A673 (cell line): Measurements from ENCODE around the gene ADCY10. TPM values are rescaled to one million over a fixed set of nuclear protein-coding genes. Genes with fewer than 3 reads are reported as not detected.

Experiments
- BruUV-seq: library from RNA; stranded (reverse); fragments of 400-500 nt; replicated peaks from 2 replicates; lab custom pipeline; 2021; lab: Mats Ljungman, UMichigan
- CTCF ChIA-PET: fragments of 300-600 bp; sonication (Branson Sonifier 250); formaldehyde crosslinking; loops from one replicate; lab custom pipeline; 2022; ENCODE audit warnings: antibody characterized with exemption; lab: Charles Lee
- POLR2A ChIA-PET: fragments of 300-600 bp; sonication (Branson Sonifier 250); formaldehyde crosslinking; loops from one replicate; lab custom pipeline; 2022; ENCODE audit warnings: antibody characterized with exemption; ENCODE audit not compliant: low non-redundant PET; lab: Charles Lee
- DNase-seq: peaks from one replicate; pipeline ENCODE4 v3.0.0-alpha.2; 2015; ENCODE audit warnings: low spot score
- H3K27ac ChIP-seq: fragments of 200-600 bp; sonication (generic); 2 replicates; pipeline ENCODE4 v1.5.1; 2016; ENCODE audit warnings: mixed run types, low read depth, mild to moderate bottlenecking, mixed read lengths, antibody characterized with exemption, low read length; ENCODE audit not compliant: poor library complexity, severe bottlenecking
- H3K27me3 ChIP-seq: fragments of 200-600 bp; sonication (generic); replicated peaks from 2 replicates; pipeline ENCODE4 v1.6.1; 2017; ENCODE audit warnings: mixed run types, low read depth, mild to moderate bottlenecking, mixed read lengths, antibody characterized with exemption, low read length; ENCODE audit not compliant: insufficient read depth, poor library complexity
- H3K36me3 ChIP-seq: fragments of 200-600 bp; sonication (generic); 2 replicates; pipeline ENCODE4 v1.6.1; 2016; ENCODE audit warnings: mixed run types, mild to moderate bottlenecking, mixed read lengths, antibody characterized with exemption, low read length; ENCODE audit not compliant: insufficient read depth, poor library complexity, severe bottlenecking
- H3K4me1 ChIP-seq: fragments of 200-600 bp; sonication (generic); 2 replicates; pipeline ENCODE4 v1.6.1; 2017; ENCODE audit warnings: mixed run types, mild to moderate bottlenecking, mixed read lengths, antibody characterized with exemption, low read length; ENCODE audit not compliant: insufficient read depth, poor library complexity, severe bottlenecking
- H3K4me3 ChIP-seq: fragments of 200-600 bp; sonication (generic); 2 replicates; pipeline ENCODE4 v1.5.1; 2016; ENCODE audit warnings: low read depth, mixed run types, mild to moderate bottlenecking, mixed read lengths, low read length; ENCODE audit not compliant: poor library complexity, severe bottlenecking
- H3K9me3 ChIP-seq: fragments of 200-600 bp; sonication (generic); 2 replicates; pipeline ENCODE4 v1.6.1; 2016; ENCODE audit warnings: mixed run types, low read depth, mild to moderate bottlenecking, mixed read lengths, antibody characterized with exemption, low read length; ENCODE audit not compliant: poor library complexity, severe bottlenecking
- EZH2 ChIP-seq: fragments of 200-600 bp; sonication (generic); IDR thresholded peaks from 2 replicates; pipeline ENCODE4 v1.6.1; 2017; ENCODE audit warnings: borderline replicate concordance, low read depth, mild to moderate bottlenecking, mixed read lengths, antibody characterized with exemption, low read length; ENCODE audit not compliant: poor library complexity, severe bottlenecking
- intact Hi-C: fragments of 100-400 bp; cut with micrococcal nuclease; formaldehyde crosslinking; loops from one replicate; pipeline ENCODE4 v1.10.0; 2022; ENCODE audit not compliant: unreplicated experiment
- total RNA-seq: library from RNA; stranded (reverse); gene quantifications from 2 replicates; pipeline ENCODE4 v1.2.3, GENCODE V29; 2021
- TF ChIP-seq, protein P1 (sequence below): fragments of 300-800, 200-600 bp; sonication (generic); conservative IDR thresholded peaks from 2 replicates; pipeline ENCODE4 v1.5.1; 2017; ENCODE audit warnings: low read depth, mild to moderate bottlenecking, antibody characterized with exemption, low read length, moderate library complexity, mixed read lengths

Gene ADCY10
- total RNA-seq, 1 experiment from 2014 or later = 0.19 TPM

DNA sequence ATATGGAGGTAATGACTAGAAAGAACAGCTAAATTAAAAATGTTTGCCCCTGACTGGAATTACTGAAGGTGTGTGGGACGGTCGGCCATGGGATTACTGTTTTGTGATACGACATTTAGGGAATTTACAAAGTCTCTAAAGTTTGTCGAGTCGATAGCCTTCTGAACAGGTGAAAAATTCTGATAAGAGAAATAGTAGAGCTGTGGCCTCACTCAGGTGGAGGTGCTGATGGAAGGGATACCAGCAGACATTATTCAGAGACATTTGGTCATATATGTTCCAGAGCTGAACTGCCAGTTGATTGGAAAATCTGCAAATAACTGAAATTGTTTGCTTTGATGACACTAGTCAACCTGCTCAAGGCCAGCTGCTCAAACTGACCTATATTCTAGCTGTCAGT, 71.1 kb downstream of the ADCY10 start:
- ChIA-PET POLR2A (no interaction called here), CTCF (no interaction called here)
- DNase-seq = no peak

DNA sequence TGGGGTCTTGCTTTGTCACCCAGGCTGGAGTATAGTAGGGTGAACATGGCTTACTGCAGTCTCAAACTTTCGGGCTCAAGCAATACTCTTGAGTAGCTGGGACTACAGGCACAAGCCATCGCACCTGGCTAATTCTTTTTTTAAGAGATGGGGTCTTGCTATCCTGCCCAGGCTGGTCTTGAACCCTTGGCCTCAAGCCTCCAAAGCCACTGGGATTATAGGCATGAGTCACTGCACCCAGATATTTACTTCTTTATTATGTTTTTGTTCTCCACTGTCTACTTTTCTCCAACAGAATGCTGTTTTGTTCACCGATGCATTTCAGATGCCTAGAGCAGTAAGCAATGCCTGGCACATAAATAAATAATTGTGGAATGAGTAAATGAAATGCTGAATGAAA, 72.4 kb downstream of the ADCY10 start:
- H3K4me1 ChIP-seq = no peaks in the 10 kb centered on the region
- DNase-seq = no peak
- H3K36me3 ChIP-seq = no peaks in the 10 kb centered on the region
- no TSS peak for BruUV-seq
- no peak overlapping the region for H3K4me3 ChIP-seq
- intact Hi-C loops = no loop called here
- no peaks in the 10 kb centered on the region for H3K9me3 ChIP-seq
- POLR2A ChIA-PET = no interaction called here
- TF ChIP-seq EZH2 = no peak
- TF ChIP-seq, protein P1, sequence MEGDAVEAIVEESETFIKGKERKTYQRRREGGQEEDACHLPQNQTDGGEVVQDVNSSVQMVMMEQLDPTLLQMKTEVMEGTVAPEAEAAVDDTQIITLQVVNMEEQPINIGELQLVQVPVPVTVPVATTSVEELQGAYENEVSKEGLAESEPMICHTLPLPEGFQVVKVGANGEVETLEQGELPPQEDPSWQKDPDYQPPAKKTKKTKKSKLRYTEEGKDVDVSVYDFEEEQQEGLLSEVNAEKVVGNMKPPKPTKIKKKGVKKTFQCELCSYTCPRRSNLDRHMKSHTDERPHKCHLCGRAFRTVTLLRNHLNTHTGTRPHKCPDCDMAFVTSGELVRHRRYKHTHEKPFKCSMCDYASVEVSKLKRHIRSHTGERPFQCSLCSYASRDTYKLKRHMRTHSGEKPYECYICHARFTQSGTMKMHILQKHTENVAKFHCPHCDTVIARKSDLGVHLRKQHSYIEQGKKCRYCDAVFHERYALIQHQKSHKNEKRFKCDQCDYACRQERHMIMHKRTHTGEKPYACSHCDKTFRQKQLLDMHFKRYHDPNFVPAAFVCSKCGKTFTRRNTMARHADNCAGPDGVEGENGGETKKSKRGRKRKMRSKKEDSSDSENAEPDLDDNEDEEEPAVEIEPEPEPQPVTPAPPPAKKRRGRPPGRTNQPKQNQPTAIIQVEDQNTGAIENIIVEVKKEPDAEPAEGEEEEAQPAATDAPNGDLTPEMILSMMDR = no peak
- H3K27me3 ChIP-seq = no peaks in the 10 kb centered on the region
- no peak overlapping the region for H3K27ac ChIP-seq
- CTCF ChIA-PET = no interaction called here

More for the DNA sequence above, 71.1 kb downstream of the ADCY10 start:
- intact Hi-C loops = no loop called here
- Histone ChIP-seq H3K9me3 (no peaks in the 10 kb centered on the region), H3K4me3 (no peak overlapping the region), H3K36me3 (no peaks in the 10 kb centered on the region), H3K27ac (no peak overlapping the region), H3K27me3 (no peaks in the 10 kb centered on the region), H3K4me1 (no peaks in the 10 kb centered on the region)
- BruUV-seq = no TSS peak
- TF ChIP-seq, protein P1 = no peak
- no peak for TF ChIP-seq EZH2

DNA sequence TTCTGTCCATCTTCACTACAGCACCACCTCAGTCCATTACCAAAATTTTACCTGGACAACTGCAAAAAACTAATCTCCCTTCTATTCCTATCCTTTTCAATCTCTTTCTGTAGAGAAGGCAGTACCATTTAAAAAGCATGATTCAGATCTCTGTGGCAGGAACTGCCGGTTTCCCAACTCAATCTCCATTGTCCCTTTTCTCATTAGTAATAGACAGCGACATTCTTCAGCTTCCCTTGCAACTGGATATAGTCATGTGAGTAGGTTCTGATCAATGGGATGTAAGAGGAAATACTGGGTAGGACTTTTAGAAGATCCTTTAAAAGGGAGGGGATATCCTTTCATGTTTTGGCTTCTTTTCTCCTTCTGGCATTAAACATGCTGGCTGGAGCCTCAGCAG, 74.9 kb downstream of the ADCY10 start:
- H3K27ac ChIP-seq = no peak overlapping the region
- ChIA-PET CTCF (no interaction called here), POLR2A (no interaction called here)
- H3K4me3 ChIP-seq = no peak overlapping the region
- H3K9me3 ChIP-seq = no peaks in the 10 kb centered on the region
- no TSS peak for BruUV-seq
- no peaks in the 10 kb centered on the region for H3K27me3 ChIP-seq
- no peak for DNase-seq
- H3K36me3 ChIP-seq = no peaks in the 10 kb centered on the region
- intact Hi-C loops = no loop called here
- TF ChIP-seq, protein P1 = no peak
- no peak for TF ChIP-seq EZH2
- H3K4me1 ChIP-seq = no peaks in the 10 kb centered on the region
